ENCODE measurements around the gene MAT2B.

The MAT2B gene

GRCh38 chr5:163505368-163506094 is at the start of gene MAT2B:
Gene MAT2B, plus strand, starts transcription at chr5:163505619. Its CDS starts 68 bp downstream, at chr5:163505687.
- DNase-seq: peak; percentile 67 to 97 (median 92)

- DNase-seq: no peak
Measured at GRCh38 chr5:163456029-163456589, 49.3 kb upstream of the MAT2B start.

DNA sequence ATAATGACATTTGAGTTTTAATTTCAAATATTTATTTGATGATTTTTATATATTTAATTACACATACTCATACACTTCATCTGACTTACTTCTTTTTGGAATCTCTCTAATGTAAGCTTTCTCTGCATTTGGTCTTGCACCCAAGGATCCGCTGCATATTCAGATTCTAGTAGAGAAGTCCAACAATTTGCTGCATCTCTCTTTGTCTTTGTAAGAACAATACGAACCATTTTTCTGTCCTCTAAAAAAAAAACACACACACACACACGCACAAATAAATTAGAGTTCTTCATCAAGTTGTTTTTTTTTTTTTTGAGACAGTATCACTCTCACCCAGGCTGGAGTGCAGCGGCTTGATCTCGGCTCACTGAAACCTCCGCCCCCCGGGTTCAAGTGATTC is 48.6 kb upstream of the MAT2B start:
- no peak for DNase-seq

DNA sequence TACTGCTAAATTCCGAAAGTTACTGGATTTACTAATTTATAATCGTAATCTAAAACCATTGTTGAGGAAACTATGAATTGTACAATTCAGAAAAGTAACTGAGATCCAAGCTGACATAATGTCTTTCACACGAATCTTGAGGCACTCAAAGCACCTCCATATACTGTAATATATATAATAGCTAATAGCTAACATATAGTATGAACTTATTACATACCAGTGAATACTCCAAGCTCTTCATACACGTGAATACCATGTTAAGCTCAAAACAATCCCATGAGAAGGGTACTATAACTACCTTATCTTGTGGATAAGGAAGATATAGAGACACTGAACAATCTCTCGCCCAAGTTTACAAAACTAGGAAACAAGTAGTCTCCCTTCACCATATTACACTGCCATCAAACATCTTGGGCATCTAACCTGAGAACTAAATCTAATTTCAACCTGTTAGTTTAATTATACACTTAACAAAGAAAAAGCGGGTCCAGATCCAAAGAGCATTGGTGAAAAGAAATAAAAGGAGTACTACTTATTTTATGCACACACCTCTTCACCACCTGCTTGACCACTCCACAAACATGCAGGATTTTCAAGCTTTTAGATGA is 46.5 kb upstream of the MAT2B start:
- no peak for DNase-seq

- DNase-seq: no peak
Measured at GRCh38 chr5:163459462-163459818, 46.0 kb upstream of the MAT2B start.

- DNase-seq: peak; percentile 80 to 100 (median 98)
Measured at GRCh38 chr5:163459819-163460561, 45.4 kb upstream of the MAT2B start, which contains the start of gene NUDCD2. Gene NUDCD2, minus strand, starts transcription at chr5:163460102. Its CDS starts 52 bp downstream, at chr5:163460050.

DNA sequence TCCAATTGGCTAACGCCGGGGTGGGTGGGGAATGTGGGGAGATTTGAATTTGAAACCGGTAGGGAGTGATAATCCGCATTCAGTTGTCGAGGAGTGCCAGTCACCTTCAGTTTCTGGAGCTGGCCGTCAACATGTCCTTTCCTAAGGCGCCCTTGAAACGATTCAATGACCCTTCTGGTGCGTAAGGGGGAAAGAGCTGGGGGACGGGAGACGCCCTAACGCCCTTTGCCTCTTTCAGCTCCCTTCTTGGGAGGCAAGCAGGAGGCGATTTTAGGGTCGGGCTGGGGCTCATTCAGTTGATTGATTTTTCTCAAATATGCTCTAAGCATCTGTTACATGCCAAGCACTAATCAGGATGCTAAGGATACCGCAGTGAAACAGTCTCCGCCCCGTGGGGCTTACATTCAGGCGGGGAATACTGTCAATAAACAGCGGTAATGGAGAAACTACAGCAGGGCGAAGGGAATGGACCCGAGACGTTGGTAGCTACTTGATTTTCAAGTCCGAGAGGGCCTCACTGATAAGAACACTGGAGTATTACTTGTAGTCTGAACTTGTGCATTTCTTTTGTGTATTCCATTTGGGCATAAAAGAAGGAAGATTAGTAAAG is 44.8 kb upstream of the MAT2B start, which contains the start of gene HMMR:
Gene HMMR (plus strand): TSS at position 71 of the 610 bp plus-strand sequence. CDS start 61 bp downstream, at position 132.
- peak in 1 of 14 donors; percentile 55 for DNase-seq

- no peak for DNase-seq
Measured at GRCh38 chr5:163463063-163463435, 42.4 kb upstream of the MAT2B start.

DNA sequence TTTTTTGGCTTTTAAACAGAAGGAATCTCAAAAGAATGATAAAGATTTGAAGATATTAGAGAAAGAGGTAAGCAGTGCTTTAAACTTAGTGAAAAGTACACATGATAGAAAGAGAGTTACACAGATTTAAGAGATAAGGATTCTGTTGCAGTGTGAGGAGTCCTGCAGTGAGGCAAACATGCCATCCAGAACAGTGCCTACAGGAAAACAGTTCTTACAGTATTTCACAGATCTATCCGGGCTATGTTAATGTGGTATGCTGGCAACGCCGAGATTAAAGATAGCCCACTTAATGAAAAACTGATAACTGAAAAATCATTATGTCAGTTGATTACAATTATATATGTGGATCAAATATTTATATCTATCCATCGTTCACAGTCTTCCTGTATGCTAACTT is 37.7 kb upstream of the MAT2B start:
- DNase-seq: no peak

GRCh38 chr5:163473635-163474243 is 31.7 kb upstream of the MAT2B start:
- no peak for DNase-seq

DNA sequence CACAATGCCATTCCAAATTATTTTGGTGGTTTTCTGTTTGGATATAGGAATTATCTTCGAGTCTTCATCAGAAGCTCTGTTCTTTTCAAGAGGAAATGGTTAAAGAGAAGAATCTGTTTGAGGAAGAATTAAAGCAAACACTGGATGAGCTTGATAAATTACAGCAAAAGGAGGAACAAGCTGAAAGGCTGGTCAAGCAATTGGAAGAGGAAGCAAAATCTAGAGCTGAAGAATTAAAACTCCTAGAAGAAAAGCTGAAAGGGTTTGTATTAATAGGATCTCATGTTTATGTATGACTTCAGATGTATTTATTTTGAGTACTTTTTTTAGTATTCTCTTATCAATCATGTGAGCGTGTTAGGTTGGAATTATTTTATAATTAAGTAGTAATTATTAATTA is 30.0 kb upstream of the MAT2B start:
- no peak for DNase-seq

- no peak for DNase-seq
Measured at GRCh38 chr5:163478126-163478981, 27.1 kb upstream of the MAT2B start.

- DNase-seq: no peak
Measured at GRCh38 chr5:163478982-163479271, 26.5 kb upstream of the MAT2B start.

- DNase-seq: no peak
Measured at GRCh38 chr5:163489055-163489744, 16.2 kb upstream of the MAT2B start.

DNA sequence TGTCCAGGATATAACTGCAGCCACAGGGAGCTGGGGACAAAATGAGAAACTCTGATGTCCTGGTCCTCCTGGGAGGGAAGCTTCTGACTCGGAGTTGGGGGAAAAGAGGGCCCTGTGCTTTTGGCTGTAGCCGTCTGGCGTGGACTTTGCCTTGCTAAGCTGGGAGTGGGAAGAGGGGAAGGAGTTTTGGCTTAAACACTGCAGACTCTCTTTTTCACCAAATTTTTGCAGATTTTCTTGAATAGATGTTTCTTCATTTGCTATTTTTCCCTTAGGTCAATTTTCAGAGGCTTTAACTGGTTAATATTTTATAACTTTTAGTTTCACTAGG is 15.7 kb upstream of the MAT2B start:
- no peak for DNase-seq

GRCh38 chr5:163496286-163496685 is 9.1 kb upstream of the MAT2B start:
- DNase-seq: no peak

- no peak for DNase-seq
Measured at GRCh38 chr5:163497315-163497714, 8.1 kb upstream of the MAT2B start.

DNA sequence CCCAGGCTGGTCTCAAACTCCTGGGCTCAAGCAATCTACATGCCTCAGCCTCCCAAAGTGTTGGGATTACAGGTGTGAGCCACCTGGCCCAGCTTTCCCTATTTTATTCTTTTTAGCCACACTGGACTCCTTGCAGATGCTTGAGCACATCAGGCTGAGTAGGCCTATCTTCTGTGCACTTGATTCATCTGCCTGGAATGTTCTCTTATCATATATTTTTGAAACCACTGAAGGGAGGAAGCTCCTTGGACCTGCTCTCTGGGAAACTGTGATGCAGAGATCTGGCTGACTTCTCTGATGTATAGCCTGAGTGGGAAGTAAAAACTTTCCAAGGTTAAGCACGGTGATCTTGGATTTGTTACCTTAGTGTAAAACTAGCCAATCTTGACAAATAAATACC is 6.5 kb upstream of the MAT2B start:
- no peak for DNase-seq

GRCh38 chr5:163502521-163502920 is 2.9 kb upstream of the MAT2B start:
- no peak for DNase-seq

DNA sequence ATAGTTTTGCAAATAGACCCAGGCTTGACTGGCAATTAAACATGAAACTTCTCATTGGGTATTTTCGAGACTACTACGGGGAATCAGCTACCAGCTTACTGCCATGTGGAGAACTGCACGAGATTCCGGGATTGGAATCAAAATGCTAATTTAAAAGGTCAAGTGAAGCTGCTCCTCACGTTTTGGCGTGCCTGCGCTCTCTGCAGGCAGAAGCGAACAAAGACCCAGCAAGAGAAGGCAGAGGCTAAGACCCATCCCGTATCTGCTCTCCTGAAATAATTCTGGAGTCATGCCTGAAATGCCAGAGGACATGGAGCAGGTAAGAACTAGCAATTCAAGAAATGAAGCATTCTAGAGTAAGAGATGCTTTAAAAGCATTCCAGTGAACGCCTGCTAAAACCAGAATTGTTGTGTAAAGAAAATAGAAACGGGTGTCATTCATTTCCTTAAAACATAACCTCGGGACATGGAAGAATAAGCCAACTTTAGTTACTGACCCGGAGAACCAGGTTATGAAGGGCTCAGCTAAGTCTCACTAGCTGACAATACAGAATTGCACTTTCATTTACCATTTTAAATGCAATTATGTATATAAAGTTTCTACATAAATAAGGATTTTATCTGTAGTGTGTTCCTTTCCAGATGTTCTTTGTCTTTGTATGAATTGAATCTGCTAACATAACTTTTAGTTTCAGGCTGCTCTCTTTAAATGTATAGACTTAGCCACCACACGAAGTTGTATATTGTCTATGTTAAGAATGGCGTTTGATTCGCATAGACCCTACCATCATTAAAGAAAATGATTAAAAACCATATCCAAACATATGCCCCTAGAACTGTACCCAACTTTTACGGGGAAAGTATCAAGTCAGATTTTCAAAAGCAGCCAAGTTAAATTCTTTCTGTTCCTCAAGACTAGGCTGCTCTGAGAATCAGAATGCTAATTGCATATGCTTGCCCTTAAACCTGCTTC is 2.0 kb upstream of the MAT2B start:
- DNase-seq: peak in 10 of 14 donors; percentile 8 to 75 (median 26)

Data from C1 segment of cervical spinal cord (tissue), 14 donors.